HUDEP-2 (cell line): ENCODE measurements around the gene C12orf50.
"Not testable (repeated sequence)": the region's sequence is repeated elsewhere in the genome, so short reads cannot be mapped to it uniquely, and the experiment has no call there.

Experiments used
- DNase-seq, 76 experiments: peaks; one replicate each; lab custom pipeline; 2025; ENCODE audit not compliant: unreplicated experiment in 76 of 76; lab: John Stamatoyannopoulos, UW

The C12orf50 gene

GRCh38 chr12:87995581-87996178 lies 33.5 kb downstream of the C12orf50 start:
- DNase-seq, result peak in 28 of 76 experiments; percentile 1 to 47 (median 8)

DNA sequence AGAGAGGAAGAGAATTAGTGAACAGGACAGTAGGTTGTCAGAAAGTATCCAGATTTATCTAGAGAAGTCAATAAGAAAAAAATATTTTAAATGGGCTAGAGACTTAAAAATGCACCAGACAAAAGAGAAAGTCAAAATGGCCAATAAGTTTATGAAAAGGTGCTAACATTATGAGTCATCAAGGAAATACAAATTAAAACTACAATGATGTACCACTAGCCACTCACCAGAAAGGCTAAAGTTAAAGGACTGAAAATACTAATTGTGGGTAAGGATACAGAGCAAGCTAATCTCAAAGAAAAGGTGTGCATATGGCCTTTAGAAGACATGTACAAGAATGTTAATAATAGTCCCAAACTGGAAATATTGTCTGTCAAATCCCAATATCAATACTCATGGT lies 37.7 kb downstream of the C12orf50 start:
- DNase-seq, result no peak

GRCh38 chr12:87988534-87988933 lies 40.7 kb downstream of the C12orf50 start:
- no peak for DNase-seq

DNA sequence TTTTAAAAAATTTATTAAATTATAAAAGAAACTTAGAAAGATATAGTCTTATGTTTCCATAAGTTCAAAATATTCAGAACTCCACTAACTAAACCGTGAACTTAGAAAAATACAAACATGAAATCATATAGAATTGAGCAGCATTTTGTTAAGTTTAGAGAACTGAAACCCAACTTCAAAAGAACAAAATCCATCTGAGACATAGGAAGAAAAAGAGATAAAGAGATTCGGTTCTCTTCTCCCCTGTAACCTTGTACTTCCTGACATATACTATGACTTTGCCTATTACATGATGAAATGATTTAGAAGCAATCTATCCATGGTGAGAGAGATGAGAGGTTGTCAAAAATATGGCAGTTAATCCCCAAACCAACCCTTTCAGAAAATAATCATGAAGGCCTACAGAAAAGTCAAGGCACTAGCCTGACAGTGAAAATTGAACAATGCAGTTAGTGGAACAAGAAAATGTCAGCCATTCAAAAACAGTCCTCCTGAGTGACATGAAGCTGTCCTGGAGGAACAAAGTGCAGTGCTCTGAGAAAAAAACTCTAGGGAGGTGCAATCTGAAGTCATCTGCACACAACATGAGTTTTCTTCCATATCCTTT lies 44.0 kb downstream of the C12orf50 start:
- DNase-seq, result no peak

DNA sequence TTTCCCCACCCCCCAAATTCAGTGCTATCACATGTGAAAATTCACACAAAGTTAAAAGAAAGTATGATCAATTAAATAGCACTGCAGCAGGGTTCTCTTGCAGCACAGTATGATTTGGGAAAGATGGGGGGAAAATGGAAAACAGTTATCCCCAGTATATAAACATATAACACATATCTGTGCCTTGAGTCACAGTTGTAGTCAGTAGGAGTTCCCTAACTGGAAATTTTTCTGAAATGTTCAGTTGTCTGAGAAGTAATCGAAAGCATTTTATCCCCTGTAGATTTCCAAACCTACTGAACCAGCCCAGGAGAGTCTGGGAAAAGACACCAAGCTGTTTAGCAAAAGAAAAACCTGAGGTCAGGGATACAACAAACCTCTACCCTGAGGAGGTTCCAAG lies 47.0 kb downstream of the C12orf50 start:
- DNase-seq, result no peak

DNA sequence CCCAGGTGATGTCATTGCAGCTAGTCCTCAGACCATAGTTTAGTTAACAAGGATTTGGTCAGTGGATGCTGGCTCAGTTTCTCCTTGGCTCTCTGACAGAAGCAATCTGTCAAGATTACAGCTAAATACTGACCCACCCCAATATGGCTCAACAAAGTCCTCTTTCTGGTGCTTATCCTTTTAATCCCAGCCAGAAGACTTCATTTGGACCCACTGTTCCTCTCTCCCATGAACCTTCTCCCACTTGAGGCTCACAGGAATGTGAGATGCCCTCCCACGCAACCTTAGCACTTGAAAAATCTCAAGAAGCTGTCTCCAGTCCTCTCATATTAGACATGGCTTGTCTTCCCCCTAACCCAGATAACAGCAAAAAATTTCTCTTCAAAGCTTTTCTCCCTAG lies 47.7 kb downstream of the C12orf50 start:
- no peak for DNase-seq

- DNase-seq, result no peak
Measured at GRCh38 chr12:87975879-87976278, 53.3 kb downstream of the C12orf50 start.

GRCh38 chr12:87967871-87968270 lies 61.3 kb downstream of the C12orf50 start:
- DNase-seq, result no peak

- no peak for DNase-seq
Measured at GRCh38 chr12:87960566-87960965, 68.6 kb downstream of the C12orf50 start.

- not testable (repeated sequence) for DNase-seq
Measured at GRCh38 chr12:87954028-87954427, 75.2 kb downstream of the C12orf50 start.

- DNase-seq, result peak in 4 of 76 experiments; percentile 1 to 12 (median 8)
Measured at GRCh38 chr12:87953256-87953860, 75.8 kb downstream of the C12orf50 start.

GRCh38 chr12:87952850-87953249 lies 76.4 kb downstream of the C12orf50 start:
- DNase-seq, result no peak

GRCh38 chr12:87952223-87952622 lies 77.0 kb downstream of the C12orf50 start:
- no peak for DNase-seq

GRCh38 chr12:87943762-87944161 lies 85.4 kb downstream of the C12orf50 start:
- no peak for DNase-seq

GRCh38 chr12:87943023-87943422 lies 86.2 kb downstream of the C12orf50 start:
- DNase-seq, result no peak

DNA sequence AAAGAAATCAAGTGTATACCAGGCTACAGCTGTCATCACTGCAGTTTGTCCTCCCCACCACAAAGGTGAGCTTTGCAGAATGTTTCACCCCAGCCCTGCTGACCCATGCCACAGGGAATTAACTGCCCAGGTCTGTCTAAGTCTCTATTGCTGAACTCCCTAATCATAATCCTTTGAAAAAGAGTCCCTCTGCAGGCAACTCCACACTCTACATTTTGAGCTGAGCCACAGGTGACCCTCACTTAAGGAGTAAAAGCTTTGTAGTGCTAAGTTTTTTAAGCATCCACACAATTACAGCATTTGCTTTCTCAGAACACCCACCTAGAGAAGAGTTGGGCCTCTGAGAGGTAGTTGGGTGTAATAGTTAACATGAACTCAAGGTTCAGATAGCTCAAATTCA lies 90.0 kb downstream of the C12orf50 start:
- DNase-seq, result no peak

DNA sequence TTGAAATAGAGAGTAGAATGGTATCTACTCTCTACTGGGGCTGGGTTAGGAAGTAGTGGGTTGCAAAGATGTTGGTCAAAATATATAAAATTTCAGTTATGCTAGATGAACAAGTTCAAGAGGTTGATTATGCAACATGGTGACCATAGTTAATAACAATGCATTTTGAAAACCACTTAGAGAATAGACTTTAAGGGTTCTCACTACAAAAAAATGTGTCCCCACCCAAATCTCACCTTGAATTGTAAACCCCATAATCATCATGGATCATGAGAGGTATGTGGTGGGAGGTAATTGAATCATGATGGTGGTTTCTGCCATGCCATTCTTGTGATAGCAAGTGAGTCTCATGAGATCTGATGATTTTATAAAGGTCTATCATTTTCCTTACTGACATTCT lies 94.0 kb downstream of the C12orf50 start:
- DNase-seq, result no peak

GRCh38 chr12:87933991-87934390 lies 95.2 kb downstream of the C12orf50 start:
- DNase-seq, result no peak

DNA sequence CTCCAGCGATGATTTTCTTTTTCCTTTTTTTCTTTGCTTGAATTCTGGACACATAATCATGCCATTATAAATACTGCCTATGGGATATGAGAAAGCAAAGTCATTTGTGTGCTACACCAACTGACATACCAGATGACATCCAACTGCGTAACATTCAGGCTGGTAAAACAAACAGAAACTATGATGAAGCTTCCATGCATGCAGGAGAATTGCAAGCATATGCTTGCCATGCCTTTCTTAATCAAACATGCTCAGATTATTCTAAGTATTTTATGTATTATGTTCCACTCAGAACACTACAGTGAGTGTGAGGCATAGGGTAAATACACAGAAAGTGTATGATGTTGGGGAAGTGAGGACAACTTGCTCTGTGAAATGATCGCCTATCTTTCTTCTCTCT lies 97.4 kb downstream of the C12orf50 start:
- no peak for DNase-seq

DNA sequence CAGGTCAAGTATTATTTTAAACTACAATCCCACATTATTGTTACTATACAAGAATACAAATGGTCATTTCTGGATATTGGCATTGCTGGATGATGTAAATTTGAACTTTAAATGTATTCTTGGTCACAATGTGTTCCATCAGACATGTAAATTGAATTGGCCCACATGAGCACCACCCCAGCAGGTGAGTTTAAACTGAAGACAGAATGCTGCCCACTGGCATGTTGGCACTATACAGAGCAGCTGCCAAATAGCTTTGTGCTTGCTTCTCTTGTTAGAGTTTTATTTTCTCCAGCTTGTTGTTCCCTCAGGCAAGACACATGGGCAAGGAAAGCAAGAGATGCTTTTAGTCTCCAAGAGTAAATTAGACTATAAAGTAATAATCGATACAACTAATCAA lies 98.6 kb downstream of the C12orf50 start:
- no peak for DNase-seq
